Measurements from ENCODE around the gene NME8. TPM values are rescaled to one million over a fixed set of nuclear protein-coding genes. Genes with fewer than 3 reads are reported as not detected.
A peak's percentile ranks its signal among the peaks of the same experiment; 100 is the strongest.

The NME8 gene
- total RNA-seq, 1 experiment from 2014 or later: not detected

GRCh38 chr7:37831244-37831643 is 17.2 kb upstream of the NME8 start:
- Histone ChIP-seq H3K27me3 (replicated peaks; ENCODE audit: control insufficient read depth, insufficient read depth, low read length) (no peaks in the 10 kb centered on the region), H3K4me1 (no peaks in the 10 kb centered on the region), H3K36me3 (ENCODE audit: control insufficient read depth, insufficient read depth, low read length) (no peaks in the 10 kb centered on the region), H3K9me3 (no peaks in the 10 kb centered on the region), H3K4me3 (ENCODE audit: low read depth, low read length) (no peak overlapping the region)
- no peaks in the 10 kb centered on the region for H3K9me3 Mint-ChIP-seq (ENCODE audit: unreplicated experiment)
- TF ChIP-seq CTCF (IDR thresholded peaks at IDR 0.05; ENCODE audit: insufficient read depth in 1 of 2, low read depth in 1 of 2, low read length in 1 of 2, severe bottlenecking in 1 of 2, unreplicated experiment in 1 of 2): no peak
- no peak overlapping the region for H3K4me3 Mint-ChIP-seq (ENCODE audit: unreplicated experiment)
- ChIA-PET CTCF (no interaction called here), POLR2A (no interaction called here)
- peaks cover 5% of the 10 kb centered on the region for H3K27me3 Mint-ChIP-seq (ENCODE audit: insufficient read depth, unreplicated experiment)
- no peaks in the 10 kb centered on the region for H3K4me1 Mint-ChIP-seq (ENCODE audit: low read depth, unreplicated experiment)
- no peak for DNase-seq
- H3K36me3 Mint-ChIP-seq (ENCODE audit: insufficient read depth, unreplicated experiment): no peaks in the 10 kb centered on the region
- H3K27ac Mint-ChIP-seq (ENCODE audit: unreplicated experiment): no peak overlapping the region
- intact Hi-C loops (cut with micrococcal nuclease; ENCODE audit: unreplicated experiment): loop anchor here (5.0 kb wide), 1 partner anchor 594 kb away; no protein-coding TSS in a partner anchor
- BruUV-seq (replicated peaks): no TSS peak

GRCh38 chr7:37832194-37832593 is 16.2 kb upstream of the NME8 start:
- Histone ChIP-seq H3K36me3 (ENCODE audit: control insufficient read depth, insufficient read depth, low read length) (no peaks in the 10 kb centered on the region), H3K9me3 (no peaks in the 10 kb centered on the region), H3K4me1 (no peaks in the 10 kb centered on the region), H3K27me3 (replicated peaks; ENCODE audit: control insufficient read depth, insufficient read depth, low read length) (no peaks in the 10 kb centered on the region), H3K4me3 (ENCODE audit: low read depth, low read length) (no peak overlapping the region)
- Mint-ChIP-seq H3K27ac (ENCODE audit: unreplicated experiment) (no peak overlapping the region), H3K4me1 (ENCODE audit: low read depth, unreplicated experiment) (no peaks in the 10 kb centered on the region), H3K4me3 (ENCODE audit: unreplicated experiment) (no peak overlapping the region), H3K36me3 (ENCODE audit: insufficient read depth, unreplicated experiment) (no peaks in the 10 kb centered on the region), H3K27me3 (ENCODE audit: insufficient read depth, unreplicated experiment) (peaks cover 3% of the 10 kb centered on the region), H3K9me3 (ENCODE audit: unreplicated experiment) (no peaks in the 10 kb centered on the region)
- CTCF ChIA-PET: no interaction called here
- intact Hi-C loops (cut with micrococcal nuclease; ENCODE audit: unreplicated experiment): loop anchor here (2.0 to 5.0 kb wide), 2 partner anchors 595 to 623 kb away; no protein-coding TSS in a partner anchor
- POLR2A ChIA-PET: no interaction called here
- no peak for DNase-seq
- no peak for TF ChIP-seq CTCF (IDR thresholded peaks at IDR 0.05; ENCODE audit: insufficient read depth in 1 of 2, low read depth in 1 of 2, low read length in 1 of 2, severe bottlenecking in 1 of 2, unreplicated experiment in 1 of 2)
- BruUV-seq (replicated peaks): no TSS peak

- intact Hi-C loops (cut with micrococcal nuclease; ENCODE audit: unreplicated experiment): loop anchor here (2.0 to 5.0 kb wide), 2 partner anchors 596 to 624 kb away; no protein-coding TSS in a partner anchor
- Histone ChIP-seq H3K4me1 (no peaks in the 10 kb centered on the region), H3K27me3 (replicated peaks; ENCODE audit: control insufficient read depth, insufficient read depth, low read length) (no peaks in the 10 kb centered on the region), H3K9me3 (no peaks in the 10 kb centered on the region), H3K4me3 (ENCODE audit: low read depth, low read length) (no peak overlapping the region), H3K36me3 (ENCODE audit: control insufficient read depth, insufficient read depth, low read length) (no peaks in the 10 kb centered on the region)
- no peak overlapping the region for H3K4me3 Mint-ChIP-seq (ENCODE audit: unreplicated experiment)
- ChIA-PET POLR2A (no interaction called here), CTCF (no interaction called here)
- no peaks in the 10 kb centered on the region for H3K9me3 Mint-ChIP-seq (ENCODE audit: unreplicated experiment)
- peak; percentile 53 to 68 for TF ChIP-seq CTCF (IDR thresholded peaks at IDR 0.05; ENCODE audit: insufficient read depth in 1 of 2, low read depth in 1 of 2, low read length in 1 of 2, severe bottlenecking in 1 of 2, unreplicated experiment in 1 of 2)
- no peaks in the 10 kb centered on the region for H3K4me1 Mint-ChIP-seq (ENCODE audit: low read depth, unreplicated experiment)
- DNase-seq: peak; percentile 32 to 41
- no peak overlapping the region for H3K27ac Mint-ChIP-seq (ENCODE audit: unreplicated experiment)
- no TSS peak for BruUV-seq (replicated peaks)
- no peaks in the 10 kb centered on the region for H3K36me3 Mint-ChIP-seq (ENCODE audit: insufficient read depth, unreplicated experiment)
- peaks cover 3% of the 10 kb centered on the region for H3K27me3 Mint-ChIP-seq (ENCODE audit: insufficient read depth, unreplicated experiment)
These were observed 15.1 kb upstream of the NME8 start for GRCh38 chr7:37833107-37833817.

Data from Caco-2 (cell line).